ENCODE data around the gene OR2H1. TPM values are rescaled to one million over a fixed set of nuclear protein-coding genes. Genes with fewer than 3 reads are reported as not detected.

Gene OR2H1
- total and polyA plus RNA-seq, 8 donors: not detected

GRCh38 chr6:29507319-29507718, 50.4 kb downstream of the OR2H1 start:
- WGBS, 5 donors: 71 to 78% (median 75%) methylated on average over 4 to 5 of the region's 5 CpGs
- no peak overlapping the region for H3K4me3 ChIP-seq
- H3K27ac ChIP-seq: no peak overlapping the region
- no peak for TF ChIP-seq POLR2A (IDR thresholded peaks at IDR 0.05)
- no peak for TF ChIP-seq CTCF (IDR thresholded peaks at IDR 0.05)
- no peak for TF ChIP-seq EP300 (IDR thresholded peaks at IDR 0.05)
- TF ChIP-seq POLR2AphosphoS5 (IDR thresholded peaks at IDR 0.05): no peak
- H3K4me1 ChIP-seq: no peaks in the 10 kb centered on the region
- H3K9me3 ChIP-seq: no peaks in the 10 kb centered on the region
- H3K27me3 ChIP-seq: peaks cover 0 to 15% (median under 1%) of the 10 kb centered on the region in 3 donors
- H3K36me3 ChIP-seq: no peaks in the 10 kb centered on the region
- intact Hi-C loops (cut with DNase I; ENCODE audit: low total_unique reads): no loop called here
- DNase-seq: no peak

GRCh38 chr6:29509239-29509638, 52.3 kb downstream of the OR2H1 start:
- 64 to 74% (median 72%) methylated on average over 5 to 6 of the region's 6 CpGs for WGBS, 5 donors
- Histone ChIP-seq H3K4me3 (no peak overlapping the region), H3K36me3 (no peaks in the 10 kb centered on the region), H3K27me3 (peaks cover 0 to 12% (median 0%) of the 10 kb centered on the region in 3 donors), H3K9me3 (no peaks in the 10 kb centered on the region), H3K4me1 (no peaks in the 10 kb centered on the region), H3K27ac (no peak overlapping the region)
- no peak for TF ChIP-seq CTCF (IDR thresholded peaks at IDR 0.05)
- TF ChIP-seq POLR2AphosphoS5 (IDR thresholded peaks at IDR 0.05): no peak
- TF ChIP-seq POLR2A (IDR thresholded peaks at IDR 0.05): no peak
- no peak for TF ChIP-seq EP300 (IDR thresholded peaks at IDR 0.05)
- intact Hi-C loops (cut with DNase I; ENCODE audit: low total_unique reads): no loop called here
- no peak for DNase-seq

GRCh38 chr6:29509711-29510110, 52.8 kb downstream of the OR2H1 start:
- H3K4me3 ChIP-seq: no peak overlapping the region
- H3K9me3 ChIP-seq: no peaks in the 10 kb centered on the region
- no peak overlapping the region for H3K27ac ChIP-seq
- H3K36me3 ChIP-seq: no peaks in the 10 kb centered on the region
- DNase-seq: no peak
- no peaks in the 10 kb centered on the region for H3K4me1 ChIP-seq
- H3K27me3 ChIP-seq: peaks cover 0 to 12% (median 0%) of the 10 kb centered on the region in 3 donors
- intact Hi-C loops (cut with DNase I; ENCODE audit: low total_unique reads): no loop called here
- no peak for TF ChIP-seq EP300 (IDR thresholded peaks at IDR 0.05)
- TF ChIP-seq POLR2AphosphoS5 (IDR thresholded peaks at IDR 0.05): no peak
- no peak for TF ChIP-seq CTCF (IDR thresholded peaks at IDR 0.05)
- TF ChIP-seq POLR2A (IDR thresholded peaks at IDR 0.05): no peak
- WGBS, 5 donors: 70 to 84% (median 78%) methylated on average over 9 of the region's 9 CpGs

- no peak for DNase-seq
- Histone ChIP-seq H3K4me3 (no peak overlapping the region), H3K27me3 (peaks cover 0 to 12% (median 0%) of the 10 kb centered on the region in 3 donors), H3K27ac (no peak overlapping the region), H3K36me3 (no peaks in the 10 kb centered on the region), H3K4me1 (no peaks in the 10 kb centered on the region), H3K9me3 (no peaks in the 10 kb centered on the region)
- intact Hi-C loops (cut with DNase I; ENCODE audit: low total_unique reads): no loop called here
- WGBS, 5 donors: 22 to 54% (median 40%) methylated on average over 4 of the region's 4 CpGs
- no peak for TF ChIP-seq POLR2A (IDR thresholded peaks at IDR 0.05)
- no peak for TF ChIP-seq EP300 (IDR thresholded peaks at IDR 0.05)
- TF ChIP-seq CTCF (IDR thresholded peaks at IDR 0.05): no peak
- no peak for TF ChIP-seq POLR2AphosphoS5 (IDR thresholded peaks at IDR 0.05)
These were observed 53.2 kb downstream of the OR2H1 start for GRCh38 chr6:29510202-29510601.
